HG02970 (cell line): ENCODE measurements around the gene AQP3.
"Not testable (repeated sequence)": the region's sequence is repeated elsewhere in the genome, so short reads cannot be mapped to it uniquely, and the experiment has no call there.

Source experiments
- ATAC-seq: cut with Tn5 transposase; IDR thresholded peaks from one replicate; pipeline ENCODE4 v1.9.1; 2021; ENCODE audit warnings: mild to moderate bottlenecking, moderate library complexity, moderate number of reproducible peaks; ENCODE audit not compliant: unreplicated experiment, low FRiP score

The AQP3 gene

DNA sequence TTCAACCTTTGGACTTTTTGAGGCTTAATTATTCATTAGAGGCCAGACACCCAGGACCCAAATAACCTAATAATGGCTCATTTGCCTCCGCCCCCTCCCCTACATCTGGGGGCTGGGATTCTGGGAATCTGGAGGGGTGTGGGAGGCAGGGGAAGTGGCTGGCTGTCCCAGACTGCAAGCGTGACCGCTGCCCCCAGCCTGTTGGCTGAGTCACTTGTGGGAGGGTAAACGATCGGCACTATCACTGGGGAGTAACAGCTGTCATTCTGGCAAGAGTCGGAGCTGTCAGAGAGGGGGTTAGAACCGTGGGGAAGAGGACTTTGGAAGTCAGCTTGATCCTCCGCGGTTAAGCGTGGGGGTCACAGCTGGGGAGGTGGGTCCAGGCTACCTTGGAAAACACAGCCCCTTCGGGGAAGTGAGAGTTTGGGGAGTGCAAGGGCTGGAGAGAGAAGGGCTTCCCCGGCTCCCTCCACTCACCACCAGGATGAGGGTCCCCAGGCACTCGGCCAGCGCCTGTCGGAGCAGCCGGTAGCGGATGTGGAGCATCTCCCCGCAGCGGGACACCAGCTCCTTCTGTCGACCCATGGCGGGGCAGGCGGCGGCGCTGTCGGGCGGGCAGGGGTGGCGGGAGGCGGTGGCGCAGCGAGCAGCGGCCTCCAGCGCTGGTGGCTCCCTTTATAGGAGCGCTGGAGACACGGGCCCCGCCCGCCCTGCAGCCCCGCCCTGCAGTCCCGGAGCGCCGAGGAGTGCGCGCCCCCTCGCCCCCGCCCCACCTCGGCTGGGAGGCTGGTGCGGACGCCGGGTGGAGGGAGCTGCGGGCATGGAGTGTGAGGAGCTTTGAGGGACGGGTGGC is at the start of gene AQP3:
TSS of gene AQP3 (minus strand) at position 648 of the 853 bp plus-strand sequence. CDS start at position 585, 63 bp downstream.
- peak; percentile 29 for ATAC-seq

DNA sequence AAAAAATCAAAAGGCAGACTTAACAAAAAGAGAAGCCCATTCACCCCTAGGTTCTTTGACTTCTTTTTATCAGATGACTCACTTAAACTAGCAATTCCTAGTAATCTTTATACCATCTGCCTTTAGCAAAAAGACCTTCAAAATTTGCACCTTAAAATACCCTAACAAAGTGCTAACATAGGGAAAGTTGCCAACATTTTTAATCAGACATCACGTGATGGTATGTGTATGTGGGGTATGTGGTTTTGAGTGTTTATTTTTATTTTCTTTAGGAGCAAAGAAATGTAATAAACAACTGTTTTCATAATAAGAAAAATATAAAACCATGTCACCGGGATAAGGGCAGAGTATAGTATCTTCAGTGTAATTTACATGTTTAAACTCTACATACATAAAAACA is 46.4 kb upstream of the AQP3 start:
- ATAC-seq, result not testable (repeated sequence)

DNA sequence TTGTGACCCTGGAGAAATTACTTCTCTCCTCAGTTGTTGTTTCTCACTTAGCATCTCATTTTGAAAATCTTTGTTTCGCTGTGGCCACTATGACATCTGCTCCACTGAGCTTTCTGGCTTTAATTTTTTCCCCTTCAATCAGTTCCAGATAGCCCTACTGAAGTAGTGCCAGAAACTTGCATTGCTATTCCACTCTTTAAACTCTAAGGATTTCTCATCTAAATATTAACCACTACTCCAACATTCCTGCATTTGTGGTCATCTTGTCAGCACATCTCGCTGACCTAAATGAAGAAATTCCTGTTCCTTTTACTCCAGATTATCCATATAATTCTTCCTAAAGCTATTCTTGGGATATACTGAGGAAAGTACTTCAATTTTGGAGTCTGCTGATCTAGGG is 41.7 kb upstream of the AQP3 start:
- ATAC-seq, result no peak

DNA sequence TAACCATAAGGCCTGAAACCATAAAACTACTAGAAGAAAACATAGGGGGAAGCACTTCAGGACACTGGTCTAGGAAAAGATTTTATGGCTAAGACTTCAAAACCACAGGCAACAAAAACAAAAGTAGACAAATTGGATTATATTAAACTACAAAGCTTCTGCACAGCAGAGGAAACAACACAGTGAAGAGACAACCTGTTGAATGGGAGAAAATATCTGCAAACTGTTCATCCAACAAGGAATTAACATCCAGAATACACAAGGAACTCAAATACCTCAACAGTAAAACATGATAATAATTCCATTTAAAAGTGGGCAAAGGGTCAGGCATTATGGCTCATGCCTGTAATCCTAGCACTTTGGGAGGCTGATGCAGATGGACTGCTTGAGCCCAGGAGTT is 37.9 kb upstream of the AQP3 start:
- not testable (repeated sequence) for ATAC-seq

DNA sequence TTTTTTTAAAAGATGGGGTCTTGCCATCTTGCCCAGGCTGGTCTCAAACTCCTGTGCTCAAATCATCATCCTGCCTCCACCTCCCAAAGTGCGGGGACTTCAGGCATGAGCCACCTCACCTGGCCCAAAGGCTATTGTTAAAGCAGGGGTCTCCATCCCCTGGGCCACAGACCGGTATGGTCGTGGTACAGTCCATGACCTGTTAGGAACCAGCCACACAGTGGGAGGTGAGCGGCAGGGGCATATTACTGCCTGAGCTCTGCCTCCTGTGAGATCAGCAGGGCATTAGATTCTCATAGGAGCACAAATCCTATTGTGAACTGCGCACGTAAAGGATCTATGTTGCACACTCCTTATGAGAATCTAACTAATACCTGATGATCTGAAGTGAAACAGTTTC is 33.6 kb upstream of the AQP3 start:
- ATAC-seq, result no peak

DNA sequence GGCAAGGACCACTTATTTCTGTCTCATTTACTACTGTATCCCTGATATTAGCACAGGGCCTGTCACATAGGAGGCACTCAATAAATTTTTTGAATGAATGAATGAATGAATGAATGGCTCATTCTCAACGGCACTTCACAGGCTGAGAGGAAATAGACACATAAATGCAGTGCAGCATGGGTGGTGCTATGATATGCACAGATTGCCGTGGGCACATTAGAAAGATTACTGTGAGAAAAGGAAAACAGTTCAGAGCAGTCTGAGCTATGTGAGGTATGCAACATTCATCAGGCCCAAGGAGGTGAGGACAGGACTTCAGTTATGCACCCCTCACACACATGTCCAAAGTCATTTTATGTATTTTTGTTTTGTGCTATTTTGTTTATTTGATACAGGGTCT is 32.7 kb upstream of the AQP3 start:
- ATAC-seq, result no peak

DNA sequence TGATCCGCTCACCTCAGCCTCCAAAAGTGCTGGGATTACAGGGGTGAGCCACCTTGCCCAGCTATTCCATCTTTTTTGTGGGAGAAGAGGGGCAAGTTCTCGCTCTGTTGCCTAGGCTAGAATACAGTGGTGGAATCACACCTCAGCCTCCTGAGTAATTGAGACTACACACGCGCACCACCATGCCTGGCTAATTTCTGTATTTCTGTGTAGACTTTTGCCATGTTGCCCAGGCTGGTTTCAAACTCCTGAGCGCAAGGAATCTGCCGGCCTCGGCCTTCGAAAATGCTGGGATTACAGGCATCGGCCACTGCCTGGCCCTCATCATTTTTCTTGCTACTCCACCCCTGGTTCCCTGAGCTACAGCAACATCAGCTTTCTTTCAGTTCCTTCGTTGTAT is 29.1 kb upstream of the AQP3 start:
- ATAC-seq, result no peak

DNA sequence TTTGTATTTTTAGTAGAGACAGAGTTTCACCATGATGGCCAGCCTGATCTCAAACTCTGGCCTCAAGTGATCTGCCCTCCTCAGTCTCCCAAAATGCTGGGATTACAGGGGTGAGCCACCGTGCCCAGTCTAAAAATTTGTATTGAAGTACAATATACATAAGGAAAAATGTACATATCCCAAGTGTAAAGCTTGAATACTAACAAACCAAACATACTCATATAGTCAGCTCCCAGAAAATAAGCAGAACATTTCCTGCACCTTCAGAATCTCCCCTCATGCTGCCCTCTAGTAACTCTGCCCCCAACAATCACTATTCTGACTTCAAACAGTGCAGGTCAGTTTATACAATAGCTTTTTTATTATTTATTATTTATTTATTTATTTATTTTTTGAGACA is 28.0 kb upstream of the AQP3 start:
- no peak for ATAC-seq

DNA sequence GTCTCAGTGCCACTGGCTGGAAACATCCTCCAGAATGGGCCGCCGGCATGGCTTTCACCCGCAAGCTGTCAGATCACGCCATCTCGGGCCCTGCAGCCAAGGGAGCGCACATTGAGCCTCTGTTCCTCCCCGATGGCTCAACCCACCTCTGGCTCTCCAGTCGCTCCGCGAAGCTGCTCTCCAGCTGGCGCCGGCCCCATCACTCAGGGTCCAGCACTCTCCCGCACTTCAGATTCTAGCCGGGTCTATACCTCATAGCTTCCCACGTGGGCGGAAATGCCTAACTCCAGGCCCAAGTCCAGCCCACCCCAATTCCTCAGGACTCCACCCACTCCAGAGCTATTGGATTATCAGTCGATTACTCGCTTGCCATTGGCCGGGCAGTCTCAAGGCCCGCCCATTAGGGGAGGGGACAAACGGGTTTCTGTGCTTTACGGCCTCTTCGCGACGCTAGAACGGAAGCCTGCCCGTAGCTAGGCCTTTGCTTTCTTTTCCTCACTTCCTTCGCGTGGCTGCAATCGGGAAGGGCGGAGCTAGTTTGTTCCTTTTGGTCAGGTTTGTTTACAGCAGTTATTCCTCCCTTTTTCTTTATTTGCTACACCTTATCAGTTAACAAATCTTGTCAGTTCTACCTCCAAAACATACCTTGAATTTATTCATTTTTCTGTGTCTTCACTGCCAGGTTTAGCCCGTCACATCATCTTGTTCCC is 26.4 kb upstream of the AQP3 start, which contains the start of gene NOL6:
TSS of gene NOL6 (minus strand) at position 282 of the 710 bp plus-strand sequence. CDS start at position 200, 82 bp downstream.
- ATAC-seq, result peak; percentile 99

DNA sequence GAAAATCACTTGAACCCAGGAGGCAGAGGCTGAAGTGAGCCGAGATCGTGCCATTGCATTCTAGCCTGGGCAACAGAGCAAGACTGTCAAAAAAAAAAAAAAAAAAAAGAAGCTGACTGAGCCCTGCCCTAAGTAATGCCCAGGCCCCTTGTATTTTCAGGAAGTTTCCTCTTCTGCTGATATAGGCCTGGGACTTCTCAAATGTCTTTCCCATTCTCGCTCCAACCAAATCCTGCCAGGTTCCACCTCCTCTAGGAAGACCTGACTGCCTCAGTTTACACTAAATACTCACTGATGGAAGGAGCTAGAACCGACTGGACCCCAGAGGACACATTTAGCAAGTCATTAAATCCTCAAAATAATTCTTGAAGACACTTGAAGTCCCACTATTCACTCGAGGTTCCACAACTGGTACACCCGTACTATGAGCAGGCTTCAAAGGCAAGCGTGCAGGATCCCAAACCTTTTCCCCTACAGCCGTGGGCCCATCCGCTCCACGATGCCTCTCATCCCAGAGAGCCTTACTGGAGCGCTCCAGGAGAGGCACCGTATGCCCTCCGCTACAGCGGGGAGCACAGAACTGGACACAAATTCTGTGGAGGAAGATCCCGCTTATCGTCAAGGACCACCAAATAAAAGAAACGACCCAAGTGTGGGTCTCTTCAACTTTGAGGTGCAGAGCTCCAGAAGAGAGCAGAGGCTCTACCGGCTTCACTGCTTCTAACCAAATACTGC is 25.7 kb upstream of the AQP3 start:
- no peak for ATAC-seq

DNA sequence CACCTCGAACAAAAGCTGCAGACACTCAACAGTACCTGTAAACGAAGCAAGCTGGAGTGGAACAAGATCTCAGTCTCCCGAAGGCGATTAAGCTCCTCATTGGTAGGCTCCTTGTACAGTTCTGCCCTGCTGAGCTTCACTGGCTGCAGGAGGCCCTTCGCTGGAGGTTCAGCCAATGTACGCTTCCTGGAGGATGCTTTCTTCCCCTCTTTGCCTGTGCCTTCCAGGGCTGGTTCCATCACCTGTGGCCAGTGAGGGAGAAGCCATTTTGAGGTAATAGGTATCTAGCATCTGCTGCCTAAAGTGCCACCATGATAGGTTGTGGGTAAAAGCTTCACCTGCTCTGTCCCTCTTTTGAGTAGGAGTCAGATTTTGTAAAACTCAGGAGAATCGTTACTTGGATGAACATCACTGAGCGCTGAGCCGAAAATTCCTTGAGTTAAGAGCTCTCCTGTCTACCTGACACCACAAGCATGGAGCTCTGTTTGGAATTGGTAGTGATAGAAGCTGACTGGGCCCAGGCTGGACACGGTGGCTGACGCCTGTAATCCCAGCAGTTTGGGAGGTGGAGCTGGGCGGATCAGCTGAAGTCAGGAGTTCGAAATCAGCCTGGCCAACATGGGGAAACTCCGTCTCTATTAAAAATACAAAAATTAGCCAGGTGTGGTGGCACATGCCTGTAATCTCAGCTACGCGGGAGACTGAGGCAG is 24.9 kb upstream of the AQP3 start:
- ATAC-seq, result no peak

DNA sequence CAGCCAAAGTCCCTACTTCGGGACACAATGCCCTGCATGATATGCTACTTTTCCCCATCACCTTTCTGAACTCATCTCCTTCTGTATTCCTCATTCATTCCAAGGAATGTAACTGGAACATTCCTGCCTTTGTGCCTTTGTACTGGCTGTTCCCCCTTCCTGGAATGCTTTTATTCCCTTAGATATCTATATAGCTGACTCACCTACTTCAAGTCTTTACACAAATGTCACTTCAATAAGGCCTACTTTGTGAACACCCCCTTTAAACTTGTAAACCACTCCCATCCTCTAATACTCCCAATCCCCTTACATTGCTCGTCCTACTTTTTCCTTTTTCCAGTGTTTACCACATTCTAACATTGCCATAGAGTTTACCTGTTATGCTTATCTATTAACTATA is 24.0 kb upstream of the AQP3 start:
- ATAC-seq, result no peak

DNA sequence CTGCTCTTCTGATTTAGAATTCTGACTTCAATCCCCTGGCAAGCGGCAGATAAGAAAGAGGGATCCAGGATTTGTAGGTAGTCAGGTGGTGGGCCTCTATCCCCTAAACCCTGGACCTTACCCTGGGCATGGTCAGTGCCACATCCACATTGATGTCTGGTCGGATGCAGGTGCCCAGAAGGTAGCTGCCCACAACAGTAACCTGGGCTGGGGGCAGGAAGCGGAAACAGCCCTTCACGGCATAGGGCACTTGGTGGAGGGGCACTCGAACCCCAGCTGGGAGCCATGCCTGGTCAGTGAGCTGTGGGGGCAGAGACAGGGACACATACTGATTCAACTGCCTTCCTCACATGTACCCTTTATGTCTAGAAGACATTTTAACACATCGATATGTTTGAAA is 22.5 kb upstream of the AQP3 start:
- ATAC-seq, result no peak

DNA sequence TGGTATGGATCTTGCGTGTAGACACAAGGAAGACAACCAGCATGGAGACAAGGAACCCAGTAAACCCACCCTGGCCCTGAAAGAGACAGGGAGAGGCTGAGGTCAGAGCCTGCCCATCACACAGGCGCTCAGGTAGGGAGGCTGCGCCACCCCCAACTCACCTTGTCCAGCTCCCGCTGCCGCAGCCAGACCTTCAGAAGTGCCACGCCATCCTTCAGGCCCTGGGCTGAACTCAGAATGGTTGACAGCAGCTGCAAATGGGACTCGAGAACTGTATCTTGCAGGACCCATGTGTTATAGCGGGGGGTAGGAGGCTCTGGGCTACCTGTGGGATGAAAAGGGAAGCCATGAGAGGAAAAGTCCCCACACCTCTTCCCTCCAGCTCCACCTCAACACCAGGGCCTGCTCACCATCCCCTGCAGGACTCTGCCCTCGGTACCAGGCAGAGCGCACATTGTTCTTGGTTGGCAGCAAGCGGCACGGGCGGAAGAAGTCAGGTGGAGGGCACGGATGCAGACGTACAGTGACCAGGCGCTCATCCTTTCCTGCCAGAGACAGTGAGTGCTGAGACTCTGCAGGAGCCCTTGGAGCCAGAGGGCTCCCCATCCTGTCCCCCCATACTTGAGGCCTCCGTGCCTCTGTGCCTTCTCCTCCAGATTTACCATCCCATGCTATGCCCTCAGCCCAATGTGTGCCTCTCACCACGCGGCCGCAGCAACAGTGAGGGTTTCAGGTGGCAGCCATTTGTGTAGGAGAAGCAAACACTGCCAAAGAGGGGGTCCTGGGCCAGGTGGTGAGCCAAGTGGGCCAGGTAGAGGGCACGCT is 21.6 kb upstream of the AQP3 start:
- ATAC-seq, result no peak

DNA sequence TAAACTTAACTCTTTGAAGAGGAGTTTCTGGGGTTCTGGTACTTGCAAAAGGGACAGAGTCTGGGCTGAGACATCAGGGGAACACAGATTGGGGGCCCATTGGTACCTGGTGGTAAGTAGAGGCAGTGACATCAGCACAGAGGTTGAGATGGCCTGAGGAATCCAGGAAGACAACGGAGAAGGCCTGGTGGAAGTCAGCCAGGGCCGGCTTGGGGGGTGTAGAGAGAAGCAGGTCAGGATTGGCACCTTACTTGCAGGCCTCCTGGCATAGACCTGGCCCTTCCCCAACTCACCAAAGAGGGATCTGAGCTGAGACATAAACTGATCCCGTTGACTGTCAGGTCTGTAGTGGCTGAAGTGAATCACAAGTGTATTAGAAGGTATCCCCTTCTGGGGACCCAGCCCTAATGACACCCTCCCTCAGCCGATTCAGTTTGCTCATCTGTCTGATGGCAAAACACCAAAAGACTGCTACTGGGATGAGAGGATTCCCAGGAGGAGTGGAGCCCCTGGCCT is 20.9 kb upstream of the AQP3 start:
- no peak for ATAC-seq

DNA sequence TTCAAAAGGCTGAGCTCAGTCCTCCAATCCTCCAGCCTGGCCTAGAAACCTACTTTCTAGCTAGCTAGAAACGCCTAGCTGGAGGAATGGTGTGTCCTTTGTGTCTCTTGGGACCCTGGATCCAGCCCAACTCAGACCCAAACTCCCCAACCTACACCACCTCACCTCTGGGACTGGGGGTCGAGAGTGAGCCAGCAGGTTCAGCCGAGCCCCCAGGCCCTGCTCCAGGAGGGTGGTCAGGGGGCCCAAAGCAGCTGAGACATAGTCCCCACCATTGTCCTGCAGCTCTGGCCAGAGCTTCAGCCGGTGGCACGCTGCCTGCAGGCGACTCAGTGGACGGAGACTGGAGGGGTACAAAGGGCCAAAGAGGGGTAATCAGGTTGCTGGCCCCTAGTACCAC is 20.1 kb upstream of the AQP3 start:
- no peak for ATAC-seq

DNA sequence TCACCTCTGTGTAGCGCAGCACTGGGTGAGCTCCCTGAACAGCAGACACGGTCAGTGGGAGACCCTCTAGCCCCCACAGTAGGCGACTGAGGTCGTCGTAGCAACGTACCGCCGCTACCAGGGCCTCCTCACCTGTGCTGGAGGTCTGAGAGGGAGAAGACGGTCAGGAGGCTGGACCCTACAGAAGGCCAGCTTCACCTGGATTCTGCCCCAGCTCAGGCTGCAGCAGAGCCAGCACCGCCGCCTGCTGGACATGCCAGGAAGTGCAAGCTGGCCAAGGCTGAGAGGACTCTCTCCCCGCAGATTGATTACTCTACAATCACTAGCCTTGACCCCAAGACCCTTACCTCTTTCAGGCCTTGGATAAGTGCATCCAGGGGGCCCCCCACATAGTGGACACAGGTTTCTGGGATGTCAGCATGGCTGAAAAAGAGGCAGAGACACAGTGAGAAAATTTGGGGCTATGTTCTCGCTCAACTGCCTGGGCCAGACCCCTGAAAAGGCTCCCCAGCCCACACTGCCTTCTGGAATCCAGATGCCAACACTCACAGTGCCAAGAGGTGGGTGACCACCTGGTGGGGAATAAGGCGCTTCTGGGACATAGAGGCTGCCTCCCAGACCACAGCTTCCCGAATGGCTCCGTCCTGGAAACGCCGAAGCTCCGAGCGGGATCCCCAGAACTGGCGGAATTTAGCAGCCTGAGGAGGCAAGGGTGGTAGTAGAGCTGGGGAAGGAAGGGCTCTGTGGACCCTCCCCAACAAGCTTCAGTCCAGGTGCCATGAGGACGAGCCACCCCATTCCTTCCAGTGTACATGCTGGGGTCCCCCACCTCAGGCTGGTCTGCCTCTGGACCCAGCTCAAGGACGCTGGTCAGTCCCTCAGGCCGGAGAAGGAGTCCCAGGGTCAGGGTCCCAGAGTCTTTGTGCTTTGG is 19.4 kb upstream of the AQP3 start:
- no peak for ATAC-seq
